Posterior cingulate gyrus (tissue), 11 donors: ENCODE data around the gene MED8.

Experiments
- DNase-seq, 10 donors: peaks; one replicate each; pipeline versions ENCODE4 v3.0.0 to v3.0.0-alpha.2; 2020 to 2021; ENCODE audit warnings: mixed read lengths in 3 of 10
- intact Hi-C: fragments of 100-400 bp; cut with DNase I; formaldehyde crosslinking; loops from one replicate; pipeline ENCODE4 v1.15.1; 2023

MED8 gene

GRCh38 chr1:43340559-43340958 is 49.0 kb downstream of the MED8 start:
- intact Hi-C loops: no loop called here
- no peak for DNase-seq

- intact Hi-C loops: no loop called here
- no peak for DNase-seq
Measured at GRCh38 chr1:43339584-43340232, 49.9 kb downstream of the MED8 start.

DNA sequence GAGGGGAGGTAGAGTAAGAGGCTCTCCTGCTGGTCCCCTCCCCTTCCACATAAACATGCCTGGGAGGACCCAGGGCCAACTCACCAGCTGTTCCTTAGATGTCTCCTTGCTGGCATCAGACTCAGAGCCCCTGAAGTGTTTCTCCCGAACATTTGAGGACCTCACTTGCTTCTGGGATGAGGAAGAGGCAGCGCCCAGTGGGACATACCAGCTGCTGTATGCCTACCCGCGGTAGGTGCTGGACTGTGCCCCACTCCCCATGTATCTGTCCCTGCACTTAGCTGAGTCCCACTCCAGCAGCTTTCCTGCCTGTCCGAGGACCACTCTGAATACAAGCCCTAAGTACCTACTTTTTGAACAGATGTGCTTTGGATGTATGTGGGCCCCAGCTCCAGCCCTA is 51.6 kb downstream of the MED8 start:
- intact Hi-C loops: no loop called here
- no peak for DNase-seq

DNA sequence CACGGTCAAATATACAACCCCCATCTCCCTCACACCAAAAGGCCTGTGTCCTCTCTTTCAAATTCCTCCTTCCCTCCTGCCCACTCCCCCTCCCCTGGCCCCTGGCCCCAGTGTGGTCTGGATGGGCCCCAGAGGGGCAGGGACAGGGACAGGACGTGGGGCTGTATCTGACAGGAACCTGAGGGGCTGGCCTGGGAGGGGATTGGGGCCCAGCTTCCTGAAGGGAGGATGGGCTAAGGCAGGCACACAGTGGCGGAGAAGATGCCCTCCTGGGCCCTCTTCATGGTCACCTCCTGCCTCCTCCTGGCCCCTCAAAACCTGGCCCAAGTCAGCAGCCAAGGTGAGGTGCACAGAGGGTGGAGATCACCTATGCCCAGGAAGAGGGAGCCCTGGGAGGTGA is 52.0 kb downstream of the MED8 start, which contains the start of gene MPL:
Gene MPL (plus strand): TSS at position 231 of the 400 bp plus-strand sequence. CDS start 31 bp downstream, at position 262.
- DNase-seq: no peak
- intact Hi-C loops: no loop called here

GRCh38 chr1:43334453-43335205 is 55.0 kb downstream of the MED8 start:
- intact Hi-C loops: no loop called here

More at GRCh38 chr1:43334453-43335205, 55.0 kb downstream of the MED8 start:
- no peak for DNase-seq
